Body of pancreas (tissue), 4 donors: ENCODE results near the gene HOXB8. TPM values are rescaled to one million over a fixed set of nuclear protein-coding genes. Genes with fewer than 3 reads are reported as not detected.

Source experiments
- ATAC-seq: fragments of 150-250 bp; one replicate; pipeline ENCODE4 v1.9.1; 2016
- DNase-seq, 4 donors: peaks; one replicate each; pipeline ENCODE4 v3.0.0-alpha.2; 2019
- H3K27ac ChIP-seq, 4 donors: fragments of 200-600 bp; sonication (generic); 1 replicate in 3 of 4; 2 replicates in 1 of 4; pipeline versions ENCODE4 v1.5.1 to v1.6.1; 2016 to 2019; ENCODE audit warnings: mild to moderate bottlenecking in 1 of 4, mixed read lengths in 1 of 4, moderate library complexity in 1 of 4
- H3K27me3 ChIP-seq, 2 donors: fragments of 200-600 bp; sonication (generic); one replicate each; pipeline ENCODE4 v1.6.0; 2016; ENCODE audit warnings: mild to moderate bottlenecking in 1 of 2
- H3K36me3 ChIP-seq, 2 donors: fragments of 200-600 bp; sonication (generic); replicated peaks in 1 of 2; 2 replicates each; pipeline ENCODE4 v1.5.1; 2016; ENCODE audit warnings: low read depth in 2 of 2; ENCODE audit not compliant: insufficient read depth in 1 of 2
- H3K4me1 ChIP-seq: fragments of 200-600 bp; sonication (generic); one replicate; pipeline ENCODE4 v1.6.0; 2016
- H3K4me3 ChIP-seq, 2 donors: fragments of 200-600 bp; sonication (generic); 1 replicate in 1 of 2; 2 replicates in 1 of 2; pipeline ENCODE4 v1.5.1; 2016 to 2019
- H3K9me3 ChIP-seq, 3 donors: fragments of 200-600 bp; sonication (generic); 1 replicate in 2 of 3; 2 replicates in 1 of 3; pipeline ENCODE4 v1.5.1; 2016
- POLR2A ChIP-seq, 3 donors: fragments of 450-650 bp; IDR thresholded peaks; one replicate each; pipeline ENCODE4 v1.6.1; 2016; ENCODE audit warnings: antibody characterized with exemption in 3 of 3, mild to moderate bottlenecking in 2 of 3
- WGBS, 2 donors: methylation state at CpG; one replicate each; pipeline ENCODE4 v1.1.5; 2017; 5-methylcytosine and 5-hydroxymethylcytosine counted together
- intact Hi-C: fragments of 100-400 bp; cut with DNase I; formaldehyde crosslinking; loops from one replicate; pipeline ENCODE4 v1.15.1; 2023
- total RNA-seq, 2 donors: library from RNA; depleted of rRNA; stranded (reverse); fragments of >200 nt; gene quantifications; one replicate each; pipeline ENCODE4 v1.1.0, GENCODE V29; 2016
- TF ChIP-seq, protein P1 (sequence below), 7 experiments: fragments of 450-650 bp in 4 of 7; fragments of 200-600 bp in 3 of 7; sonication (generic) in 3 of 7; IDR thresholded peaks; one replicate each; pipeline ENCODE4 v1.5.1; 2016 to 2019; ENCODE audit warnings: antibody characterized with exemption in 7 of 7

HOXB8 gene
- total RNA-seq, 2 donors from 2014 or later: not detected

DNA sequence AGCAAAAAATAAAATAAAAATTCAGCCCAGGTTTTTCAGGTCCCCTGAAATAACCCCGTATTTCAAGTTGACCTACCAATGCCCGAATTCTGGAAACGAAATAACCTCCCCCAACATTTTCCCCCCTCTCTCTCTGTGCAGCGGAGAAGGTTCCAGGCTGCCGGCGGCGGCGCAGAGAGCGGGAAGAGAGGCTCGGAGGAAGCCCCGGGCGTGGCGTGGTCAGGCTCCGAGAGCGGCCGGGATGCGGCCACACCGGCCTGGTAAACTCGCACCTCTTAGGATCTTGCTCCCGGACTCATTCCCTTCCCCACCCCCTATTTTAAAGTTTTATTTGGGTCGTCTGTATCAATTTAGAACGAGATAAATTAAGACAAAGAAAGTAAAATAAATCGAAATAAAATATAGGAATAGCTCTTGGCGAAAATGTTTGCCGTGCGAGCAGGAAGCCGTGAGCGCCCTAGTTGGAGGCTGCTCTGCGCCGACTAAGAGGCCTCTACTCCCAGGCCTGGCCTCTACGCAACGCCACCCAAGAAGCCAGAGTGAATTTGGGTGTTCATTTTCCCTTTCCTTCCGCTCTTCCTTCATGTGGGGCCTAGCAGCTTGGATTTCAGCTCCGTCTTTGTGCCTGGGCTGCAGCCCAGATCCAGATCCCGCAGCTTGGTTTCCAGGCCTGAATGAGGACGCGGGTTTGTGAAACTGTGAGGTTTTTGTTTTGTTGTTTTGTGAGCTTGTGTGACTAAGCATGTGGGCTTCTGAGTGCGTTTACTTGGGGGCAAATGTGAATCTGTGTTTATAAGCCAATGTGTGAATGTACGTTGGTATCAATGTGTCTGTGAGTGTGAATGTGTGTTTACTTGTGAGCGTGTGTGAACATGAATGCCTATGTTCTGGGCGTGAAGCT is 8.9 kb downstream of the HOXB8 start:
- H3K4me3 ChIP-seq: no peak overlapping the region
- intact Hi-C loops: no loop called here
- no peaks in the 10 kb centered on the region for H3K9me3 ChIP-seq
- TF ChIP-seq, protein P1, sequence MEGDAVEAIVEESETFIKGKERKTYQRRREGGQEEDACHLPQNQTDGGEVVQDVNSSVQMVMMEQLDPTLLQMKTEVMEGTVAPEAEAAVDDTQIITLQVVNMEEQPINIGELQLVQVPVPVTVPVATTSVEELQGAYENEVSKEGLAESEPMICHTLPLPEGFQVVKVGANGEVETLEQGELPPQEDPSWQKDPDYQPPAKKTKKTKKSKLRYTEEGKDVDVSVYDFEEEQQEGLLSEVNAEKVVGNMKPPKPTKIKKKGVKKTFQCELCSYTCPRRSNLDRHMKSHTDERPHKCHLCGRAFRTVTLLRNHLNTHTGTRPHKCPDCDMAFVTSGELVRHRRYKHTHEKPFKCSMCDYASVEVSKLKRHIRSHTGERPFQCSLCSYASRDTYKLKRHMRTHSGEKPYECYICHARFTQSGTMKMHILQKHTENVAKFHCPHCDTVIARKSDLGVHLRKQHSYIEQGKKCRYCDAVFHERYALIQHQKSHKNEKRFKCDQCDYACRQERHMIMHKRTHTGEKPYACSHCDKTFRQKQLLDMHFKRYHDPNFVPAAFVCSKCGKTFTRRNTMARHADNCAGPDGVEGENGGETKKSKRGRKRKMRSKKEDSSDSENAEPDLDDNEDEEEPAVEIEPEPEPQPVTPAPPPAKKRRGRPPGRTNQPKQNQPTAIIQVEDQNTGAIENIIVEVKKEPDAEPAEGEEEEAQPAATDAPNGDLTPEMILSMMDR (IDR thresholded peaks at IDR 0.05): no peak
- no peak for TF ChIP-seq POLR2A (IDR thresholded peaks at IDR 0.05)
- no peaks in the 10 kb centered on the region for H3K36me3 ChIP-seq
- no peak for ATAC-seq
- WGBS, 2 donors: 26 to 32% methylated on average over 38 to 41 of the region's 41 CpGs
- DNase-seq: no peak
- H3K4me1 ChIP-seq: peaks cover 28% of the 10 kb centered on the region
- no peak overlapping the region for H3K27ac ChIP-seq
- H3K27me3 ChIP-seq: peaks cover under 1 to 70% of the 10 kb centered on the region in 2 donors

DNA sequence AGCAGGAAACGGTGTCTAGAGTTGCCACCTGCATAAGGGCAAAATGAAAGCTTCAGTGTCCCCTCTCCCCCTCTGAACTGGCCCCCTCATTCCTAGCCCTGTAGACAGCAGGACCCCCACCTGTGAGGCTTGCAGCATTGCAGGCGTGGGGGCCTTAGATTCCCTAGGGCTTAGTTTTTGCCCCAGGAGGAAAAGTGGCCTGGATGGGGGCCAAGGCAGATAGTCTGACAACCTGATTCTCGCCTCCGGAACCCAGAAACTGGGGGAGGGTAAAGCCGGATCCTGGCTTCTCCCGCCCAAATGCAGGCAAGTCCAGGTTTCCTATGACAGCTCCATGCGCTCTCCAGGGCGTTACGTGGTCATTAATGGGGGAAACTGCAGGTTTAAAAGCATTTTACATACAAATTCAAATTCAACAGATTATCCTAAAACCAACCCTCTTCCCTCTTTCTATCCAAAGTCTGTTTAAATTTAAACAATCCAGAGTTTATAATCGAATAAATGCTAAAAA is 9.6 kb downstream of the HOXB8 start:
- Histone ChIP-seq H3K27me3 (peaks cover 3 to 67% of the 10 kb centered on the region in 2 donors), H3K4me1 (peaks cover 21% of the 10 kb centered on the region), H3K4me3 (no peak overlapping the region), H3K36me3 (no peaks in the 10 kb centered on the region), H3K27ac (no peak overlapping the region), H3K9me3 (no peaks in the 10 kb centered on the region)
- intact Hi-C loops: no loop called here
- no peak for TF ChIP-seq POLR2A (IDR thresholded peaks at IDR 0.05)
- TF ChIP-seq, protein P1 (IDR thresholded peaks at IDR 0.05): no peak
- 30 to 36% methylated on average over 10 of the region's 10 CpGs for WGBS, 2 donors
- ATAC-seq (no peak), DNase-seq (no peak)

DNA sequence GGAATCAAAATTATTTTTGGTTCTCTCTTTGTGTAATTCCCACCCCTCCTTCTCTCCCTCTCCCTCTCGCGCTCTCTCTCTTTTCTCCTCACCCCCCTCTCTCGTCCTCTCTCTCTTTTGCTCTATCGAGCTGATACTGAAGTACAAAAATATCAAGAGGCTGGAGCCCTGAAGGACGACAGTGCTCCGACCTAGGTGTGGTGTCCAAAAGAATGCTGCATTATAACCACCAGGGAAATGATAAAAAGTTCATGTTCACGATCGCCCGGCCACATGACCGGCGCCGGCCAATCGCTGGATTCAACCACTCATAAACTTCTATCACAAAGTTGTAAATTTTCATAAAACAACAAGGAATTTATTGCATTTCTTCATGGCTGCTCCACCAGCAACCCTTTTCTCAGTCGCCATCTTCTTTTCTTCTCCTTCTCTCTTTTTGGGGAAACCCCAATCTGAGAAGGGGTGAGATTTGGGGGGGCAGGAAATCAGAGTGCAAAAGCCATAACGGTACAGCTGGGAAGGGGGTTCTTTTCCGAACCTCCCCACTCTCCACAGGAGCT is 10.2 kb downstream of the HOXB8 start, which contains the start of gene HOXB6:
Gene HOXB6 (minus strand): TSS at position 217 of the 560 bp plus-strand sequence. CDS start 6,836 bp downstream, outside the sequence.
- Histone ChIP-seq H3K9me3 (no peaks in the 10 kb centered on the region), H3K27ac (no peak within 1 kb of the TSS), H3K4me3 (no peak within 1 kb of the TSS), H3K4me1 (peaks cover 15% of the 10 kb centered on the region), H3K36me3 (no peaks in the 10 kb centered on the region), H3K27me3 (peaks cover 3 to 64% of the 10 kb centered on the region in 2 donors)
- 13 to 14% methylated on average over 16 of the region's 16 CpGs for WGBS, 2 donors
- intact Hi-C loops: no loop called here
- ATAC-seq (no peak), DNase-seq (no peak)
- TF ChIP-seq POLR2A (IDR thresholded peaks at IDR 0.05): no peak
- TF ChIP-seq, protein P1 (IDR thresholded peaks at IDR 0.05): no peak

DNA sequence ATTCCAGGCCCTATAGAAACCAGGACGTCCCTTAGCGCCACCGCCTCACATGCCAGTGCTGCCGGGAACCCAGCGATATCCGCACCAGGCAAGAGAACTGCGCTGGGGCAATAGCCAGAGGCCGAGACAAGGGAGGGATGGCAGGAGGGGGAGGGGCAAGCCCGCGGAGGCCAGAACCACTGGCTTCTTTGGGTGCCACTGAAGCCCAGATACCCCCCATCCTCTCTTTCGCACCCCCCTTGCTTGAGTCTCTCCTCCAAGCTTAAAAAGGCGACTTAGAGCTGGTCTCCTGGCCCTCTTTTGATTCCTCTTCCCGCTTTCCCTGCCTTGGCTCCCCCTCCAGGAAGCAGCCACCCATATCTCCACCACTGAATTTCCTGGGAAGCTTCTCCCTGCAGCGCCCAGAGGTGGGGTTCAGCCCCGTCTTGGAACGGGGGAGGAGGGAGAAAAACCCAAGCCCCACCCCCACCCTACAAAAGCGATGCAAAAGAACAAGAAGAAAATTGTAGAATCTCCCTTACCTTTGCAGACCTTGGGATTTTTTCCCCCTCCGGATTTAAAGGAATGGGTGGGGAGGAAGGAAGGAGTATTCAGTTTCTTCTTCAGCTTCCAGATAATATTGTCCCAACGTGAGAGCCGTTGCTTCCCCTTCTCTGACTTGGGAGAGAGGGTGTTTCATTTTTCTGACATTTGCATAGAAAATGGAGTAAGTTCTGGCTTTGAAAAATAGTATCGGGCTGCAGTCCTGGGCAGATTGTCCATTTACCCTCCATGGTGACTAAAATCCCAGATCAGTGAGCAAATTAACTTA is 10.9 kb downstream of the HOXB8 start:
- Histone ChIP-seq H3K36me3 (no peaks in the 10 kb centered on the region), H3K27ac (no peak overlapping the region), H3K4me1 (peaks cover 13% of the 10 kb centered on the region), H3K9me3 (no peaks in the 10 kb centered on the region), H3K27me3 (peaks cover 3 to 64% of the 10 kb centered on the region in 2 donors), H3K4me3 (no peak overlapping the region)
- ATAC-seq: no peak
- TF ChIP-seq, protein P1 (IDR thresholded peaks at IDR 0.05): no peak
- TF ChIP-seq POLR2A (IDR thresholded peaks at IDR 0.05): no peak
- DNase-seq: no peak
- intact Hi-C loops: no loop called here
- WGBS, 2 donors: 8 to 13% methylated on average over 21 of the region's 21 CpGs
